Activated naive CD4-positive, alpha-beta T cell treated with anti-CD3 and anti-CD28 coated beads, Interleukin-2, amount 50 U/mL, for 24 hours (primary cell): ENCODE results near the gene NPHP4.
A peak's percentile ranks its signal among the peaks of the same experiment; 100 is the strongest.

ENCODE experiments used
- H3K27ac Mint-ChIP-seq: one replicate; pipeline ENCODE4 v1.8.0; 2021; ENCODE audit warnings: mild to moderate bottlenecking, mixed read lengths
- H3K27me3 Mint-ChIP-seq: one replicate; pipeline ENCODE4 v1.8.0; 2021; ENCODE audit warnings: mixed read lengths
- H3K36me3 Mint-ChIP-seq: one replicate; pipeline ENCODE4 v1.8.0; 2021; ENCODE audit warnings: mixed read lengths
- H3K4me1 Mint-ChIP-seq: one replicate; pipeline ENCODE4 v1.8.0; 2021; ENCODE audit warnings: mixed read lengths
- H3K4me3 Mint-ChIP-seq: one replicate; pipeline ENCODE4 v1.8.0; 2021; ENCODE audit warnings: mild to moderate bottlenecking, mixed read lengths
- H3K9me3 Mint-ChIP-seq: one replicate; pipeline ENCODE4 v1.8.0; 2021; ENCODE audit warnings: mixed read lengths

NPHP4 gene

DNA sequence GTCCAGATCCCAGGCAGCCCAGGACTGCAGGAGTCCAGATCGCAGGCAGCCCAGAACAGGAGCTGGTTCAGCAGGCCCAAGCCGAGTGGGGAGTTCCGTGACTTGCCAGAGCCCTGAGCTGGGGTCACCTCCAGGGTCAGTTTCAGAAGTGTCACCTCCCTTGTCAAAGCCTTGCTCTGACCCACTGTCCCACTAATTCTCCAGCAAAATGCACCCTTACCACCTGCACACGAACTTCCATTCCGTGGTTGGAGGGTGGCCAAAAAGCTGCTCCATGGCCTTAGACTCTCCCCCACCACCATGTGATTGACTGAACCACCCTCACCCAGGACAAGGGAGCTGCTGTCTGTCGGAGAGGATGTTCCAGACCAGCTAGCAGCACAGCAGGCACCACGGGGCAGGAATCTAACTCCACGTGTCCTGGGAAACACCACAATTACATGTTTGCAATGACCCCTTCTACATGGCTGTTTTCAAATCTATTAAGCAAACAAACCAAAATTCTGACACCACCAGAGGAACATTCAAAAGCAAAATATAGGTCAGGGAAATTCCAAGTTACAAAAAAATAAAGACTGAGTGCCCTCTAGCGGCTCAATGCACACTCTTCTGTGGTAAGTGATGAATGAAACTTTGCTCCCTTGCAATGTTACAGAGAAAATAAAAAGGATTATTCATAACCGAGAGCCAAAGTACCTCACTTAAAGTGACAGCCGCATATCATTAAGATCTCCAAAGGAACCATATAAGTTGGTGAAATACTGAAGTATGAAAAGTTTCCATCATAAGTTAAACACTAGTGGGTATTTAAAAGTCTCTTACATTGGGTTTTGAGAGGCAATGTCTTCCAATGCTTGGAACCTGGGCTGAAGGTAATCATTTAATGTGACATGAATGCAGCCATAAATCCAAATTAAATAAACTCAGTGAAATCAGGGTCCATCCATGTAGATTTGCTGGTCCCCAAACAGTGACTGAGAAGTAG is 76.3 kb downstream of the NPHP4 start:
- H3K4me3 Mint-ChIP-seq: no peak overlapping the region
- no peaks in the 10 kb centered on the region for H3K9me3 Mint-ChIP-seq
- no peaks in the 10 kb centered on the region for H3K36me3 Mint-ChIP-seq
- no peaks in the 10 kb centered on the region for H3K27me3 Mint-ChIP-seq
- peaks cover 13% of the 10 kb centered on the region for H3K4me1 Mint-ChIP-seq
- peak overlapping the region; percentile 52 for H3K27ac Mint-ChIP-seq

DNA sequence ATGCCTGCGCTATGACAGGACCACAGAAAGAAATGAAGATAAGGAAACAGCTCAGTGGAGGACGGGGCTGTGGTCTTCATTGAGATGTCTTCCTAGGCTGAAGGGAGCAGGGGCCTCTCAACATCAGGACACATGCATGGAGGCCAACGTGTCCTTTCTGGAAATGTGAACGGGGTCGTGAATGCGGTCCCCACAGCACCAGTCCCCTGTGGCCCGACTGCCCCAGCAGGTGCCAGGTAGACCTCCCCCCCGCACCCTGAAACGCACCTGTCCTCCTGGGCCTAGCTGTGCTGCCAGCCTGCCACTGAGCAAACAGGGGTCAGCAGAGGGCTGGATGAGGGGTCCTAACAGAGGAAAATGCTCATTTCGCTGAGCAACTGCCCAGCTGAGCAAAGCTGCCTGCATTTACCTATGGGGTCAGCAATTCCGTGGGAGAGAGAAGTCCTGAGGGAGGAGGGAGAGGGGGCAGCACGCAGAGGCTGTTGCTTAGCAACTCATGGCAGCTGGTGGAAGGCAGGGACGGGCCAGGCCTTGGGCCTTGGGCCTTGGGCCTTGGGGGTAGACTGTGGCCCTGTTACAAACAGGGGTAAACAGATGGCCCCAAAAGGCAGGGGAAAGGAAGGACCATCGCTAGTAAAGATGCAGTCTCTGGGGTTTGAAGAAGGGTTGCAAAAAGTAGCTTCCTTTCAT is 77.4 kb downstream of the NPHP4 start:
- Mint-ChIP-seq H3K9me3 (no peaks in the 10 kb centered on the region), H3K27me3 (no peaks in the 10 kb centered on the region), H3K4me1 (peaks cover 13% of the 10 kb centered on the region), H3K36me3 (no peaks in the 10 kb centered on the region), H3K27ac (no peak overlapping the region), H3K4me3 (no peak overlapping the region)

DNA sequence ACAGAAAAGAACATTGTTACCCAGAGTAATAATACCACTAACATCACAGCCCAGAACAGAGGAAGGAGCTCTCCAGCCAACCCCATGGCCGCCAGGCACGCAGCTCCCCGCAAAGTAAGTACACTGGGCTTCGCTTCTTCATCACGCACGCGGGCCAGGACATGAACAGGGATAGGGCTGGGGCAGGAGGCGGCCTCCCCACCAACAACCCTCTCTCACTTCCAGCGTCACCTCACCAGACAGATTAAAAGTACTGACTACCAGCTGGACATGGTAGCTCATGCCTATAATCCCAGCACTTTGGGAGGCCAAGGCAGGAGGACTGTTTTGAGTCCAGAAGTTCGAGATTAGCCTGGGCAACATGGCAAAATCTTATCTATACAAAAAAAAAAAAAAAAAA is 78.3 kb downstream of the NPHP4 start:
- H3K9me3 Mint-ChIP-seq: no peaks in the 10 kb centered on the region
- H3K27ac Mint-ChIP-seq: no peak overlapping the region
- no peaks in the 10 kb centered on the region for H3K27me3 Mint-ChIP-seq
- no peak overlapping the region for H3K4me3 Mint-ChIP-seq
- H3K36me3 Mint-ChIP-seq: no peaks in the 10 kb centered on the region
- peaks cover 13% of the 10 kb centered on the region for H3K4me1 Mint-ChIP-seq

DNA sequence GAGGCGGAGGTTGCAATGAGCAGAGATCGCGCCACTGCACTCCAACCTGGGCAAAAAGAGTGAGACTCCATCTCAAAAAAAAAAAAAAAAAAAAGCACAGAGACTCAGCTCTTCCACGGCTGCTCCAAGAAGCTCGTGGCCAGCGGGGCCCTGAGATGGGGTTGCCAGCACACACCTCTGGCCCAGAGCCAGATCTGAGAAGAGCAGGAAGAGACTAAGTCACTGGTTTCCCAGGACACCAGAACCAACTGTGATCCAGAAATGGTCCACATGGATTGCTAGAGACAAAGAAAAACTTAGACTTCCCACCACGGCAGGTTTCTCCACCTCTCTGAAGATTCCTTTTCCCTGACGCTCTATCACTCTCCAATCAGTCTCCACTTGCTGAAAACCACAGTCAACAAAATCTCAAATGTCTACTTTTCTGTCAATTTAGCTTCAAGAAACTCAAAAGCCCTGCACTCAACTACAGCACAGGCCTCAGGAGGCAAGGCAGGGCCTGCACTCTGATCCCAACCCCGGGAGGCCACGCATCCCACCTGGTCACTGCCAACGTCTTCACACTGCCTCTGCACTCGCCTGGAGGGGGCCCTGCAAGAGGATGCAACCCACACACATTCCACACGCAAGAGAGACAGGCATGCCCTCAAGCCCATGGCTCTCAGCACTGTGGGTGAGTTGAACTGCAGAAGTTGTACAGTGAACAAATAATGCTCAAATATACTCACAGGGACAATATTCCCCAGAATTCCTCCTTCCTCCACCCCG is 79.0 kb downstream of the NPHP4 start:
- no peak overlapping the region for H3K4me3 Mint-ChIP-seq
- no peaks in the 10 kb centered on the region for H3K27me3 Mint-ChIP-seq
- no peaks in the 10 kb centered on the region for H3K36me3 Mint-ChIP-seq
- no peak overlapping the region for H3K27ac Mint-ChIP-seq
- no peaks in the 10 kb centered on the region for H3K9me3 Mint-ChIP-seq
- H3K4me1 Mint-ChIP-seq: peaks cover 13% of the 10 kb centered on the region

DNA sequence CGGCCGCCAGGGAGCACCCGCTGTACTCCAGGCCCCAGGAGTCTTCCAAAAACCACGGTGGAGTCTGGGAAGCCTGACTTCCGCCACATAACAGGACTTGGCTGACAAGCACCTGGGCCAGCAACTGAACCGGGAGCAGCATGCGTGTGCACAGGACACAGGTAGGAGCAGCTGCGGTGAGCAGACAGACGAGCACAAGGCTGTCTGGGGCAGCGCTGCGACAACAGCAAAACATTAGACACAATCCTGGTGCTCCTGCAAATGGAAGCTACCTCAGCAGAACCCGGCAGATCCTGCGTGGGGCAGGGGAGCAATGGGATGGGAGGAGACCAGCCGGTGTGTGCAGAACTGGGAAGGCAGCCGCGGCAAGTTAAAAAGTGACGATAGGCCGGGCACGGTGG is 80.4 kb downstream of the NPHP4 start:
- no peaks in the 10 kb centered on the region for H3K27me3 Mint-ChIP-seq
- H3K36me3 Mint-ChIP-seq: no peaks in the 10 kb centered on the region
- no peak overlapping the region for H3K27ac Mint-ChIP-seq
- H3K4me3 Mint-ChIP-seq: no peak overlapping the region
- no peaks in the 10 kb centered on the region for H3K9me3 Mint-ChIP-seq
- H3K4me1 Mint-ChIP-seq: peaks cover 13% of the 10 kb centered on the region

DNA sequence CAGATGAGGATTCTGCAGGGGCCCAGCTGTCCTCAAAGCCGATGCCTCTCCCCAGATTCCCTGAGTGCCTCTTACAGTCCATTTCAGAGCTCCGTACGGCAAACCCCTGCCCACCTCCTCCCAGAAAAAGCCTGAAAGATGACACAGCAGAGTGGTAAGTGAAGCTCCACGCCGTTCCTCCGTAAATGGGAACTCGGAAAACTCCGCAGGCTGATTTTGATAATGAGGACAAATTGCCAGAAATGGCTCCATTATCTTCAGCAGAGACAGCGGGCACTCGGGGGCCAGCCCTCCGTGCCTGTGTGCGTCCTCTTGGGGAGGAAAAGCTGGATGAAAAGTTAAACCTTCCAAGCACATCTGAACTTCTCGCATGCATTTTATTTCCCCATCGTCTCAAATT is 81.1 kb downstream of the NPHP4 start:
- Mint-ChIP-seq H3K27me3 (no peaks in the 10 kb centered on the region), H3K4me1 (peaks cover 12% of the 10 kb centered on the region), H3K36me3 (no peaks in the 10 kb centered on the region), H3K4me3 (no peak overlapping the region), H3K27ac (no peak overlapping the region), H3K9me3 (no peaks in the 10 kb centered on the region)

DNA sequence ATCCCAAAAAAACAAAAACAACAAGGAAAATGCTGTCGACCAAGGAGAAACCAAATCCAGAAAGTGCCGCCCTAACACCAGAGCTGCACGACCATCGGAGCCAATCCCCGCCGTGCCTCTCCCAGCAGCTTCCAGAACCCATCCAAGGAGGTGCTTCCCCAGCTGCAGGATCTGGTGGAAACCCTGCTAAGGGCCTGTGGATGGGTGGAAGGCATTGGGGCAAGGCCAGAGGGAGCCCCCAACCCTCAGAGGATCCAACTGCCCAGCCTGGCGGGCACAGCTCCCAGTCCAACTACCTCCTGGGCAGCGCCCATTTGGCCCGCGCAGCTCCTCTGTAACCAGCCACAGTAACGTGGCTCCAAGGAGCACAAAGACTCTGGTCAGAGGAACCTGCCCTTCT is 81.6 kb downstream of the NPHP4 start:
- H3K27me3 Mint-ChIP-seq: no peaks in the 10 kb centered on the region
- H3K4me3 Mint-ChIP-seq: no peak overlapping the region
- no peaks in the 10 kb centered on the region for H3K9me3 Mint-ChIP-seq
- peaks cover 7% of the 10 kb centered on the region for H3K4me1 Mint-ChIP-seq
- H3K36me3 Mint-ChIP-seq: no peaks in the 10 kb centered on the region
- H3K27ac Mint-ChIP-seq: no peak overlapping the region

DNA sequence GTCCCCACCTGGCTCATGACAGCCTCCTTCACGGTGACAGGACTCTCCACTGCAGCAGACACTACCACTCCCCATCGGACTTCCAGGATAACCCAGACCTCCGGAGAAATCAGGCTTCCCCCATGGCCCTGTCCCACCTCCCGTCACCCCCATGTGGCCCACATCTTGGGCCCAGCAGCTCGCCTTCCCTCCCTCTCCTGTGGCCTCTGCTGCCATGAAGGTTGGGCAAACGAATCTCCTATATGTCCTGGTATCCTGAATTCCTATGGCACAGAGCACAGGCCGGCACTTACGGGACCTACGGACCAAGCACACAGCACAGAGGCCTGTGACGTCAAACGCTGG is 82.0 kb downstream of the NPHP4 start:
- Mint-ChIP-seq H3K4me1 (peaks cover 5% of the 10 kb centered on the region), H3K36me3 (no peaks in the 10 kb centered on the region), H3K27me3 (no peaks in the 10 kb centered on the region), H3K9me3 (no peaks in the 10 kb centered on the region), H3K4me3 (no peak overlapping the region), H3K27ac (no peak overlapping the region)

DNA sequence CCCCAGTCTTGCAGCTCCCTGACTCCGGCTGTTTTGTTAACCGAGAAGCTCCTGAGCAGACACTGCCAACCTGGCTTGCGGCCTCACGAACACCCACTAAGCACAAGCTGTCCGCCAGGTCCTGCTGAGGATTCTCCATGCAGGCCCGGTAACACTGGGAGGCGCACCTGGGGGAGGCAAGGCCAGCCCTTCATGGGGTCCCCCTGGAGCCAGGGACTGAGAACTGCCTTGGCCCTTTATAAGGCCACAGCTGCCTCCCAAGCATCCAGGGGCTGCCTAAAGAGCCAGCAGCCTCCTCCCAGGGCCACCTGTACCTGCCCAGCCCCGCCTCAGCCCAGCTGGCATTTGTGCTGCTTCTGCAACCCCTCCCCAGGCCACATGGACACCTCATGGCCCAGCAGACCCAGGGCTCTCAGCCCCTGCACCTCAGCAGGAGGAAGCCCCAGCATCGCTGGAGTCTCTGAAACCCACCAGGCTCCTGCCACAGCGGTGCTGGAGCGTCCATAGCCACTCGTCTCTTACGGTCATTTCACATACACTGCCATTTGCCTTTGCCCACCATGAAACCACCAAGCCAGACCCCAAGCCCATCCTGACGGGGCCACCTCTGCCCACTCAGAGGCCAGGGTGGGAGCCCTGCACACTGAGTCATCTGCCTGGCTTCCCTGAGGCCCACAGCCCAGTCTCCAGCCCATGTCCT is 82.5 kb downstream of the NPHP4 start:
- H3K4me3 Mint-ChIP-seq: no peak overlapping the region
- no peaks in the 10 kb centered on the region for H3K9me3 Mint-ChIP-seq
- H3K27ac Mint-ChIP-seq: no peak overlapping the region
- no peaks in the 10 kb centered on the region for H3K36me3 Mint-ChIP-seq
- H3K4me1 Mint-ChIP-seq: peaks cover under 1% of the 10 kb centered on the region
- no peaks in the 10 kb centered on the region for H3K27me3 Mint-ChIP-seq

DNA sequence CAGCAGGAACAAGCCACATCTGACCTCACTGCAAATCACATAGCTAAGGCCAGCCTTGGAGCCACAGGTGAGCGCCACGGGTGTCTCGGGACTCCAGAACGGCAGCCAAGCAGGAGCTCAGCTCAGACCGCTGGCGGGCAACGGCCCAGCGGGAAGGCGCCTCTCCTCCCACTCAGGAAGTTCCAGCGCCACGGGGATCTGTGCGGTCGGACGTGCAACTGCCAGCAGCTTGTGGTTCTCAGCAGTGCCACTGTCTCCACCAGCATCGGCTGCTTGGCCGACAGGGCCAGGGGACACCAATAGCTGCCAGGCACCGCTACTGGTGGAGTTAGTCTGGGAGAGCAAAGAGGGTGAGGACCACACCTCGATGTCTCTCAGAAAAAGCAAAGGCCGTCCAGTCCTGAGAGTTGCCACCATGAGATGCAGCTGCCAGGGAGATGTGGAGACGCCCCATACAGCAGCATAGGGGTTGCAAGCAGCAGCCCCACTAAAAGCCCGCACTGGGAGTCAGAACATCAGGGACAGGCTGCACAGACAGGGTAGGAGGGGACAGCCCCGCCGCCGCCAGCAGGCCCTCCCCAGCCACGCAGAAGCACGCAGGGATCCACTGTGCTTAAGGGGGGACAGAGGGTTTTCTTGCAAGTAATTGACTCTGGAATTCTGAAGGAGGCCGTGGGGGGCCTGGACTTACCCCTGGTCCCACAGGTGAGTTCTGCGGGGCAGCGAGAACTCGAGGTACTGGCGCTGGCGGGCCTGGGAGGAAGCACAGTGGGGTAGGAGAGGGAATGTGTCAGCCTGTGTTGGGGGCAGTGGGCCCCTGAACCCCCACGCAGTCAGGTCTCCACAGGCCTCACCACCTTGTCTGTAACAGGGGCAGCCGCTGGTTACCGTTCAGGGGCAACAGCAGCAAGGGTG is 83.5 kb downstream of the NPHP4 start:
- Mint-ChIP-seq H3K36me3 (peaks cover 1% of the 10 kb centered on the region), H3K27ac (no peak overlapping the region), H3K9me3 (no peaks in the 10 kb centered on the region), H3K4me3 (no peak overlapping the region), H3K4me1 (no peaks in the 10 kb centered on the region), H3K27me3 (no peaks in the 10 kb centered on the region)

DNA sequence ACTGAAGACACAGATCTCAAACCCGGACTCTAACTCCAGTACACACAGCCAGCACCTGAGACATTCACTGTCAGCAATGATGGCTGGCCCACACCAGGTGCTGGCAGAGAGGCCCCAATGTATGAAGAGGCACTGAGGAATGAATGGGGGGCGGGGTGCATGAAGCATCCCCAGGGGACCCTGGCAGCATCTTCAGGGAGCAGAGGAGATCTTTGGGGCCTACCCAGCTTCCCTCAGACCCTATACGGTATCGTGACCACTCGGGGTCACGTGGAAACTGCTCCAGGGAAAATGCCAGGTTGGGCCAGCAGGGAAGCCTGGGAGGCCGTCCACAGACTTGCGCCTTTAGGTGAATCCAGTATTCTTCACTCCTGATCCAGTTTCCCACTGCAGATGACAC is 84.3 kb downstream of the NPHP4 start:
- no peak overlapping the region for H3K27ac Mint-ChIP-seq
- H3K4me1 Mint-ChIP-seq: no peaks in the 10 kb centered on the region
- H3K9me3 Mint-ChIP-seq: no peaks in the 10 kb centered on the region
- H3K4me3 Mint-ChIP-seq: no peak overlapping the region
- H3K27me3 Mint-ChIP-seq: no peaks in the 10 kb centered on the region
- H3K36me3 Mint-ChIP-seq: peaks cover 2% of the 10 kb centered on the region

DNA sequence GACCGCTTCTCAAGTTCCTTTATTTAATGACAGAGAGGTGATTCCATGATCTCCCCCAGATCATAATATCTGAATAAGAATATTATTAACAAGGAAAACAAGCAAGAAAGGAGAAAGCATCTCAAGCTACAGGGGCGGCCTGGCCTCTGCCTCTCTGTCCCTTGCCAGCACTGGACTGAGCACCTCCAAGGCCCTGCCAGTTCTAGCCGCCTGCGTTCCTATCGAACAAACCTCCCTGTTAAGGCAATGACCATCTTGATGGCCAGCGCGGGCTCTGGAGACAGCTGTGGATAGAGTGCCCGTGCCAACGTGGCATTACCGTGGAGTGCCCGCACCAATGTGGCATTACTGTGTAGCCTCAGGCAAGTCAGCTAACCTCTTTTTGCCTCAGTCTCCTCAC is 84.8 kb downstream of the NPHP4 start:
- Mint-ChIP-seq H3K36me3 (peaks cover 4% of the 10 kb centered on the region), H3K27ac (no peak overlapping the region), H3K4me3 (no peak overlapping the region), H3K27me3 (no peaks in the 10 kb centered on the region), H3K4me1 (no peaks in the 10 kb centered on the region), H3K9me3 (no peaks in the 10 kb centered on the region)

DNA sequence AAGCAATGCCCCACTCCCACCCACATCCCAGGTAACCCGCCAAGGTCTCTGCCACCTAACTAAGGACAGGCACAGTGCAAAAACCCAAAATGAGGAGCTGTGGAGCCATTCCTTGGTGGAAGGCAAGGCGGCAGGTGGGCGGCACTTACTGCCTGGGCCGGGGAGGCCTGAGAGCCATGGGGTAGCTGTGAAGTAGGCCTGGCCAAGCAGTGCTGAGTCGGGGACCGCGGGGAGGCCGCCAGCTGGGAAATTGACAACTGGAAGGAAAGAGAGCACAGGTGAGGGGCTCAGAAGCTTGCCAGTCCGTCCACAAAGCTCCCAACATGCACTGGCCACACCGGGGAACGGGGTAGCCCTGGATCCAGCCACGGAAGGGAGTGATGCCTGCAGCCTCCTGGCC is 85.3 kb downstream of the NPHP4 start:
- peaks cover 5% of the 10 kb centered on the region for H3K36me3 Mint-ChIP-seq

DNA sequence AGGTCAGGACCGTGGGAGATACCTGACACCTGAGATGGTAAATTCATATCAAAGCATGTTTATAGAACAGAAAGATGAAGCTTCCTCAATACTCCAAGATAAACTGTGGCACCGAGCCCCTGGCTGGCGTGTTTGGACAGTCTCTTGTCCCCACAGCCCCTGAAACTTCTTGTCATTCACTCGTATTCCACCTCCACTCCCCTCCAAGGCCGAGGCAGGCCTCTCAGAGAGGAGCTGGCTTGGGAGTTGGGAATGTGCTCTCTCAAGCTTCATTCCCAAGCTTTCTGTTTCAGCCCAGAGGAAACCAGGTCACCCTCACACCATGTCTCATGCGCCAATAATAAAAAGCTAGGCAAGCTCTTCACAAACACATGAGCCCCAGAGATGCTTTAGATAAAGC is 86.1 kb downstream of the NPHP4 start:
- H3K4me1 Mint-ChIP-seq: no peaks in the 10 kb centered on the region
- H3K27me3 Mint-ChIP-seq: no peaks in the 10 kb centered on the region
- H3K36me3 Mint-ChIP-seq: peaks cover 5% of the 10 kb centered on the region
- H3K9me3 Mint-ChIP-seq: no peaks in the 10 kb centered on the region
- H3K4me3 Mint-ChIP-seq: no peak overlapping the region
- no peak overlapping the region for H3K27ac Mint-ChIP-seq

More for the DNA sequence above, 85.3 kb downstream of the NPHP4 start:
- Mint-ChIP-seq H3K27me3 (no peaks in the 10 kb centered on the region), H3K4me1 (no peaks in the 10 kb centered on the region), H3K4me3 (no peak overlapping the region), H3K27ac (no peak overlapping the region), H3K9me3 (no peaks in the 10 kb centered on the region)
